OCI-LY7 (cell line): ENCODE measurements around the gene RBBP4. TPM values are rescaled to one million over a fixed set of nuclear protein-coding genes. Genes with fewer than 3 reads are reported as not detected.

Experiments used
- BruUV-seq: library from RNA; stranded (reverse); fragments of 400-500 nt; replicated peaks from 2 replicates; lab custom pipeline; 2021; lab: Mats Ljungman, UMichigan
- CTCF ChIA-PET: fragments of 300-600 bp; sonication (Branson Sonifier 250); formaldehyde crosslinking; loops from one replicate; lab custom pipeline; 2022; ENCODE audit warnings: antibody characterized with exemption; ENCODE audit not compliant: unreplicated experiment; lab: Charles Lee
- POLR2A ChIA-PET: fragments of 300-600 bp; sonication (Branson Sonifier 250); formaldehyde crosslinking; loops from one replicate; lab custom pipeline; 2022; ENCODE audit warnings: antibody characterized with exemption; lab: Charles Lee
- DNase-seq: peaks from one replicate; pipeline ENCODE4 v3.0.0-alpha.2; 2015; ENCODE audit warnings: low spot score
- H2AFZ ChIP-seq: fragments of 200-600 bp; sonication (generic), shearing (Covaris generic); 2 replicates; pipeline ENCODE4 v1.6.1; 2014; ENCODE audit warnings: mild to moderate bottlenecking, antibody characterized with exemption, low read length, moderate library complexity
- H3K27ac ChIP-seq: fragments of 200-600 bp; sonication (generic); 2 replicates; pipeline ENCODE4 v1.5.1; 2014; ENCODE audit warnings: mixed run types, low read depth, mild to moderate bottlenecking, moderate library complexity, low read length, inconsistent platforms; ENCODE audit not compliant: poor library complexity, severe bottlenecking
- H3K36me3 ChIP-seq: fragments of 200-600 bp; sonication (generic); 2 replicates; pipeline ENCODE4 v1.6.1; 2014; ENCODE audit warnings: mild to moderate bottlenecking, antibody characterized with exemption, low read length, moderate library complexity, mixed read lengths; ENCODE audit not compliant: insufficient read depth
- H3K4me1 ChIP-seq: fragments of 200-600 bp; sonication (generic); 2 replicates; pipeline ENCODE4 v1.5.1; 2014; ENCODE audit warnings: mild to moderate bottlenecking, low read length; ENCODE audit not compliant: insufficient read depth, poor library complexity, severe bottlenecking
- H3K4me2 ChIP-seq: fragments of 200-600 bp; sonication (generic); 2 replicates; pipeline ENCODE4 v1.6.1; 2014; ENCODE audit warnings: mild to moderate bottlenecking, low read length
- H3K4me3 ChIP-seq: fragments of 200-600 bp; sonication (generic); 2 replicates; pipeline ENCODE4 v1.5.1; 2014; ENCODE audit warnings: mild to moderate bottlenecking, low read depth, low read length; ENCODE audit not compliant: poor library complexity, severe bottlenecking
- H3K79me2 ChIP-seq: fragments of 200-600 bp; sonication (generic); 2 replicates; pipeline ENCODE4 v1.6.1; 2016; ENCODE audit warnings: low read depth, mild to moderate bottlenecking, low read length, moderate library complexity, mixed read lengths; ENCODE audit not compliant: insufficient read depth
- H3K9me2 ChIP-seq: fragments of 200-600 bp; sonication (generic); 2 replicates; pipeline ENCODE4 v1.6.1; 2016; ENCODE audit warnings: mild to moderate bottlenecking, low read length, mixed read lengths; ENCODE audit not compliant: insufficient read depth
- H3K9me3 ChIP-seq: fragments of 200-600 bp; sonication (generic); 2 replicates; pipeline ENCODE4 v1.6.1; 2014; ENCODE audit warnings: mild to moderate bottlenecking, mixed run types, low read length, mixed read lengths
- H4K20me1 ChIP-seq: fragments of 200-600 bp; sonication (generic); 2 replicates; pipeline ENCODE4 v1.6.1; 2014; ENCODE audit warnings: mild to moderate bottlenecking, antibody characterized with exemption, low read length, moderate library complexity, mixed read lengths; ENCODE audit not compliant: insufficient read depth
- CTCF ChIP-seq: fragments of 200-600 bp; sonication (generic); conservative IDR thresholded peaks from 2 replicates; pipeline ENCODE4 v1.5.1; 2014; ENCODE audit warnings: mild to moderate bottlenecking, antibody characterized with exemption, low read length, moderate library complexity, mixed read lengths
- EZH2phosphoT487 ChIP-seq: fragments of 200-600 bp; sonication (generic); IDR thresholded peaks from 2 replicates; pipeline ENCODE4 v1.6.1; 2018; ENCODE audit warnings: low read depth, borderline replicate concordance, mild to moderate bottlenecking, mixed run types, antibody characterized with exemption, low read length, moderate library complexity, mixed read lengths
- intact Hi-C: fragments of 100-400 bp; cut with micrococcal nuclease; formaldehyde crosslinking; loops from one replicate; pipeline ENCODE4 v1.10.0; 2022; ENCODE audit not compliant: unreplicated experiment
- total RNA-seq, 2 experiments: library from RNA; depleted of rRNA in 1 of 2; stranded (reverse); fragments of >200 nt in 1 of 2; shearing (Covaris generic) in 1 of 2; gene quantifications; 2 replicates each; pipeline ENCODE4 v1.2.3, GENCODE V29; 2014 to 2022

The RBBP4 gene
- total RNA-seq, 2 experiments from 2014 or later: 353 to 597 TPM

GRCh38 chr1:32681509-32681908 lies 30.5 kb downstream of the RBBP4 start:
- no peaks in the 10 kb centered on the region for H3K79me2 ChIP-seq
- no TSS peak for BruUV-seq
- H4K20me1 ChIP-seq: no peaks in the 10 kb centered on the region
- ChIA-PET CTCF (no interaction called here), POLR2A (no interaction called here)
- H2AFZ ChIP-seq: no peak overlapping the region
- H3K4me3 ChIP-seq: no peak overlapping the region
- no peaks in the 10 kb centered on the region for H3K9me2 ChIP-seq
- TF ChIP-seq EZH2phosphoT487 (no peak), CTCF (no peak)
- H3K4me1 ChIP-seq: no peaks in the 10 kb centered on the region
- no peaks in the 10 kb centered on the region for H3K9me3 ChIP-seq
- DNase-seq: no peak
- intact Hi-C loops: no loop called here
- H3K27ac ChIP-seq: no peak overlapping the region
- no peak overlapping the region for H3K4me2 ChIP-seq
- peaks cover 100% of the 10 kb centered on the region for H3K36me3 ChIP-seq

DNA sequence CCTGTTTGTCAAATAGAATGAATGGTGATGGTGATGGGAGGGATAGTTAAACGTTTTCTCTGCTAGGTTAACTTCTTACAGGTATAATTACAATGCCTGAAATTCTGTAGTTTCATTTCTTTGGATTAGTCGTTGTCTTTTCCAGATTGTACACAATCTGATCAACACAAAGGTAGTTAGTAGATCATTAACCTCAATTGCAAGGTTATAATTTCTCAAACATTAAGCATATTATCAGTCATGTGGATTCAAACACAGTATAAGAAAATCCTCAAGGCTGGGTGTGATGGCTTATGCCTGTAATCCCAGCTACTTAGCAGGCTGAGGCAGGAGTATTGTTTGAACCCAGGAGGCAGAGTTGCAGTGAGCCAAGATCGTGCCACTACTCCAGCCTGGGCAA lies 31.0 kb downstream of the RBBP4 start:
- TF ChIP-seq EZH2phosphoT487: no peak
- ChIA-PET CTCF (no interaction called here), POLR2A (interaction anchor here (0.6 kb wide), 1 partner anchor 1014 kb away, joined by 3 read pairs; no protein-coding TSS in a partner anchor)
- H3K79me2 ChIP-seq: no peaks in the 10 kb centered on the region
- no TSS peak for BruUV-seq
- no peaks in the 10 kb centered on the region for H4K20me1 ChIP-seq
- H3K36me3 ChIP-seq: peaks cover 99% of the 10 kb centered on the region
- H3K9me3 ChIP-seq: no peaks in the 10 kb centered on the region
- H3K4me1 ChIP-seq: no peaks in the 10 kb centered on the region
- DNase-seq: no peak
- H3K9me2 ChIP-seq: no peaks in the 10 kb centered on the region
- no peak overlapping the region for H3K4me2 ChIP-seq
- H3K4me3 ChIP-seq: no peak overlapping the region
- intact Hi-C loops: no loop called here
- no peak overlapping the region for H2AFZ ChIP-seq
- H3K27ac ChIP-seq: no peak overlapping the region

GRCh38 chr1:32683397-32683796 lies 32.4 kb downstream of the RBBP4 start:
- Histone ChIP-seq H2AFZ (no peak overlapping the region), H4K20me1 (no peaks in the 10 kb centered on the region), H3K4me1 (no peaks in the 10 kb centered on the region), H3K79me2 (no peaks in the 10 kb centered on the region), H3K4me3 (no peak overlapping the region), H3K27ac (no peak overlapping the region), H3K36me3 (peaks cover 85% of the 10 kb centered on the region), H3K9me2 (no peaks in the 10 kb centered on the region), H3K9me3 (no peaks in the 10 kb centered on the region), H3K4me2 (no peak overlapping the region)
- TF ChIP-seq CTCF (no peak), EZH2phosphoT487 (no peak)
- no TSS peak for BruUV-seq
- ChIA-PET POLR2A (no interaction called here), CTCF (no interaction called here)
- intact Hi-C loops: no loop called here
- DNase-seq: no peak
